GM18861 (cell line): ENCODE data around the gene OPRL1.

ENCODE experiments used
- ATAC-seq: cut with Tn5 transposase; IDR thresholded peaks from one replicate; pipeline ENCODE4 v1.9.1; 2021; ENCODE audit not compliant: unreplicated experiment

OPRL1 gene

DNA sequence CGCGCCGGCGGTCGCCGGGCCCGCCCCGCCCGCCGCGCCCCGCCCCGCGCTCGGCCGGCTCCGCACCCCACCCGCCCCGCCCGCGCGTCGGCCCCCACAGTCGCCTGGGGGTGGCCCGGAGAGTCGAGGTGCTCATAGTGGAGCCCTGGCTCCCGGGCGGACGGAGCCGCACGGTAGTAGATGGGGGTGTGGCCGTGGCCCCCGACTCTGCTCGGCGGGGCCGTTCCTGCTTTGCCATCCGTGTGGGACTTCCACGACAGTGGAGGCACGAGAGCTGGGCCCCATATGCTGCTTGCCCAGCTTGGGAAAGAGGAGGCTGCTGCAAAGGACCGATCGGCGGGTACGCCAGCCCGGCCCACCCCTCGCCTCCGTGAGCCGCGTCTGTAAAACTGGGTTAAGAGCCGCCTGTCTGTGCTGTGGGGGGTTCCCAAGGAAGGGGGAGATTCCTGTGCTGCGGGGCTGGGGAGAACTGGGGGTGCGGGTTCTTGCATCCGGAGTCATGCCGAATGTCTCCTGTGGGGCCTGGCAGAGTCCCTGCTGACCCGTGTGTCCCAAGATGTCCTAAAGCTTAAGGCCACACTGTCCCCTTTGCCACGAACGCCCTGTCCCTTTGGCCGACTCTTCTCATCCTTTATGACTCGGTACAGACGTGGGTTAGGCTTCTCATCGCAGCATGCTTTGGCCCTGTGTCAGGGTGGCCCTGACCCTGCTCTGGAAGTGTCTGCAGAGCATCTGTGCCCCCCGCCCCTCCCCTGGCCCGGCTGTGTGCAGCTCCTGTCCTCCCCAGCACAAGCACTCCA lies at the start of gene OPRL1:
Gene OPRL1, plus strand, starts transcription at position 70 of the 800 bp plus-strand sequence. CDS start 12,639 bp downstream, outside the sequence.
- ATAC-seq = no peak

DNA sequence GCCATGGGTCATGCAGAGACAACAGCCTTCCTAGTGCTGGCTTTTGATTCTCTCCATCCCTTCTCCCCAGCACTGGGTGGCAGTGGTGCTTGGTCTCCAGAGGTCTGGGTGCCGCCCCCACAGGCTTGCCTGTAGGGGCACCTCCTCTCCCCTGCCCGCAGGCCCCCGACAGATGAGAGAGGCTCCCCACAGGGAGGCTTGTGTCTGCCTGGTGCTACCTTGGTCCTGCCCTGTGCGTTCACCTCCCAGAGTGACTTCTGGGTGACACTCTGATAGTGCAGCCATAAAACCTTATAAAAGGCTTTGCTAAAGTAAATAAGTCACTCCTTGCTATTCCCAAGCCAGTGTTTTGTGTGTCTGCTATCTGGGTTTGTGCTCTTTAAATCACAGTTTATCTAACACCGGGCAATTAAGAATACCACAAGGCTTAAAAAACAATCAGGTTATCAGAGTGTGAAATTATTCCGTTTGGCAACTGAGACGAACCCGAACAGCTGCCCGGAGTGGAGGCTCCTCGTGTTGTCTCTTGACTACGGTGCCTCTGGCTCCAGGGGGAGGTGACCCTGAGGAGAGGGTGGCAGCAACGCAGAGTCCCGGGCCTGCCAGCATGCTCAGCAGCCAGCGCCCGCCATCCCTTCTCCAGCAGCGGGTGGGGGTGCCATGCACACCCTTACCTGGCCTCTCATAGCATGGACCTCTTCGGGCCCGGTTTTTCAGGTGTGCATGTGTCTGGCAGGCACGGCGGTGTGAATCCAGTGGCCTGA lies 49.3 kb upstream of the OPRL1 start:
- no peak for ATAC-seq

DNA sequence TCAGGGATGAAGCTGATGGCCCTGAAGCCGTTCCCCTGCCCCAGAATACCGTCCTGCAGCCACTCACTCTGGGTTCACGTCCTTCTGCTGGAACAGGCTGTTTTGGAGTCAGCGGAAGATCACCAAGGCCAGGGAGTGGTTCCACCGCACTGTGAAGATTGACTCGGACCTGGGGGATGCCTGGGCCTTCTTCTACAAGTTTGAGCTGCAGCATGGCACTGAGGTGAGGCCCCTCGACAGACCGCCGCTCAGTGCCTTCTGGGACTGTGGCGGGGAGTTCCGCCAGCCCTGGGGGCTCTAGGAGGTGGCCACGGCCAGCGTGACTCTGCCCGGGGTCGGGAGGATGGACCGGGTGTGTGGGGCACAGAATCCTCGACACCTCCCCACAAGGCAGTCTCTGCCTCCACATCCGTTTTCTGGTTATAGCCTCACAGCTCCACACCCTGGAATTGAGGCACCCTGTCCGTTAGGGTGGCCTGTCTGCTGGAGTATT lies 48.0 kb upstream of the OPRL1 start:
- no peak for ATAC-seq

DNA sequence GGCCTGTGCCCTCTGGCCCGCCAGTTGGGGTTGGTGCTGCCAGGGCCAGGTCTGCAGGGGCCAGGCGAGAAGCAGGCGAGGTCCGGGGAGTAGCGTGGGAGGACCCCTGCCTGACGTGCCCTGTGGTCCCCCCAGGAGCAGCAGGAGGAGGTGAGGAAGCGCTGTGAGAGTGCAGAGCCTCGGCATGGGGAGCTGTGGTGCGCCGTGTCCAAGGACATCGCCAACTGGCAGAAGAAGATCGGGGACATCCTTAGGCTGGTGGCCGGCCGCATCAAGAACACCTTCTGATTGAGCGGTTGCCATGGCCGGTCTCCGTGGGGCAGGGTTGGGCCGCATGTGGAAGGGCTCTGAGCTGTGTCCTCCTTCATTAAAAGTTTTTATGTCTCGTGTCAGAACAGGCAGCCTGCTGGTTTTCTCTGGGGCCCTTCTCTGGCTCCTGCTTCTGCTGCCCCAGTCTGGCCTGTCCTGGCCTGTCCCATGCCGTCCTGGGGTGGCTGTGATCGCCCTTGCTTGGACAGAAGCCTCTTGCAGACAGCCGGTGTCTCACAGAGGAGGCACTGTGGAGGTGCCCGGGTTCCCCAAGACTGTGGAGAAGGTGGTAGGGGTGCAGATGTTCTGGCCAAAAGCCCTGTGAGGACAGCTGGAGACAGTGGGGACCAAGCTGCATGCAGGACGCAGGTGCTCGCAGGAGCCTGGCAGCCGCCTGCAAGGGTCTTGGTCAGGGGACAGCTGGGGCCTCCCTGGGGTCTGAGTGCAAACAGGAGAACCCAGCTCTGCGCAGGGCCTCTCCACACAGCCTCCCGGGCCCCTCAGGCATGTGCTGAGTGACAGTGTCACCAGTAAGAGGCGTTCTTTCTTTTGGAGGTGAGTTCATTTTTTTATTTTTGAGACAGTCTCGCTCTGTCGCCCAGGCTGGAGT lies 46.9 kb upstream of the OPRL1 start:
- ATAC-seq = no peak

DNA sequence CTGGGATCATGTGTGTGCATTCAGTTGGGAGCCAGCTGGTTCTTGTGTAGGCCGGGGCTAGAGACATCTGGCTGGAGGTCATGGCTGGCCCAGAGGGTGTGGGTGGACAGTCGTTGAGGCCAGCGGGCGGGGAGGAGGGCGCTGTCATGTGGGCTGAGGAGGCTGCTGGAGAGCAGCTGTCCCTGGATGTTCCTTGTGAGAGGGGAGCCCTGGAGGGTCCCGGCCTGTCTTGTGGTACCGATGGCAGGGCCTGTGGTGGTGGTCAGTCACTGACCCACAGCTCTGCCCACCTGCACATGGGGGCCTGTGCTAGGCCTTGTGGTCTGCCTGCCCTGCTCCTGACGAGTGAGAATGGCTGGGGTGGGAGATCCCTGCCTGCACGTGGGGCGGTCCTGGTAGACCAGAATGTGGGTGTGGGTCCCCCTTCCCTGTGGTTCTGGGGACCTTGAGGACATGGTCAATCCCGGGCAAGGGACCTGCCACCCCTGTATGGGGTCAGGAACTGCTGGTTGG lies 45.8 kb upstream of the OPRL1 start:
- ATAC-seq = no peak

DNA sequence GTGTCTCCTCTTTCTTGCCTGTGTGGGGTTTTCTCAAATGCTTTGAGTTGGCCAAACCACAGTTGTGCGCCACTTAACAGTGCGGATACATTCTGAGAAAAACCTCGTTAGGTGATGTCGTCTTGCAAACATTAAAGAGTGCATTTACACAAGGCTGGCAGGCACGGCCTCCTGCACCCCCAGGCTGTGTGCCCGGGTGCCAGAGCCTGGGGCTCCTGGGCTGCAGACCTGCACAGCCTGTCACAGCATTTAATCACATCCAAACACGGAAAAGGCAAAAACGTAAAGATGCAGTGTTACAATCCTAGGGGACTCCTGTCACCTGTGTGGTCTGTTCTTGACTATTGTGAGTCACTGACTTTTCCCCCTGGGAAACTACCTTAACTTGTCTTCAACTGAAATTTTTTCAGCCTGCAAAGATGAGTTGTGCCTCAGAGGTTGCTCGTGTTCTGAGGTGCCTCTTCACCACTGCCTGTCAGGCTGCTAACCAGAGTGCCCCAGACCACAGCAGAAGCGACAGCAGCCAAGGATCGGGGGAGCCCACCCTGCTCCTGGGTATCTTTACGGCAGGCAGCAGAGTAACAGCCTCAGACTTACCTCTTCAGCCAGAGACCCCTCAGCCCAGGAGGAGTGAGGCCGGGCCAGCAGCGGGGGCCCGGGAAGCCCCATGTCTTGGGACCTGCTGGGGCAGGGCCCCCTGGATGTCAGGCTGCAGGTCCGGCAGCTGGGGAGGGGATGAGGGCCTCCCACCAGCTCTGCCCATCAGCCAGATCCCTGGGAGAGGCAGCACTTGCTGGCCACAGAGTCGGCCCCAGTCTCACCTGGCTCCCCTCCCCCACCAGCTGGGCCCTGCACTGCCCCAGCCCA lies 44.6 kb upstream of the OPRL1 start:
- no peak for ATAC-seq

DNA sequence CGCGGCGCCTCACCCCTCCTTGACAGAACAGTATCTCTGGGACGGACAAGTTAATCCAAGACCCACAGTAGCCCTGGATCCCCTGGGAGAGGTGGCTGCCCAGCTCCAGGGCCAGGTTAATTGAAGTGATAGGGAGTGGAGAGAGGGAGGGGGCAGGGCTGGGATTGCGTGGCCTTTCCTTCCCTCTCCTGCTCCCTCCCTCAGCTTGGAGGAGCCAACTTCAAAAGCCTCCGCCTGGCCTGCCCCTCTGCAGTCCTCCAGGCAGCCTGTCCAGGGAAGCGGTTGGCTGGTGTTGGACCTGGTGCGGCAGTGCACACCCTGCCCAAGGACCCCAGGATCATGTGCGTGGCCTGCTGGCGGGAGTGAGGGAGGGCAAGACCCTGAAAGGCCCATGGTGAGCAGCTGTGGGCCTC lies 43.9 kb upstream of the OPRL1 start, which contains the start of gene C20orf204:
Gene C20orf204, plus strand, starts transcription at position 250 of the 413 bp plus-strand sequence. Its CDS starts 142 bp downstream, at position 392.
- no peak for ATAC-seq

DNA sequence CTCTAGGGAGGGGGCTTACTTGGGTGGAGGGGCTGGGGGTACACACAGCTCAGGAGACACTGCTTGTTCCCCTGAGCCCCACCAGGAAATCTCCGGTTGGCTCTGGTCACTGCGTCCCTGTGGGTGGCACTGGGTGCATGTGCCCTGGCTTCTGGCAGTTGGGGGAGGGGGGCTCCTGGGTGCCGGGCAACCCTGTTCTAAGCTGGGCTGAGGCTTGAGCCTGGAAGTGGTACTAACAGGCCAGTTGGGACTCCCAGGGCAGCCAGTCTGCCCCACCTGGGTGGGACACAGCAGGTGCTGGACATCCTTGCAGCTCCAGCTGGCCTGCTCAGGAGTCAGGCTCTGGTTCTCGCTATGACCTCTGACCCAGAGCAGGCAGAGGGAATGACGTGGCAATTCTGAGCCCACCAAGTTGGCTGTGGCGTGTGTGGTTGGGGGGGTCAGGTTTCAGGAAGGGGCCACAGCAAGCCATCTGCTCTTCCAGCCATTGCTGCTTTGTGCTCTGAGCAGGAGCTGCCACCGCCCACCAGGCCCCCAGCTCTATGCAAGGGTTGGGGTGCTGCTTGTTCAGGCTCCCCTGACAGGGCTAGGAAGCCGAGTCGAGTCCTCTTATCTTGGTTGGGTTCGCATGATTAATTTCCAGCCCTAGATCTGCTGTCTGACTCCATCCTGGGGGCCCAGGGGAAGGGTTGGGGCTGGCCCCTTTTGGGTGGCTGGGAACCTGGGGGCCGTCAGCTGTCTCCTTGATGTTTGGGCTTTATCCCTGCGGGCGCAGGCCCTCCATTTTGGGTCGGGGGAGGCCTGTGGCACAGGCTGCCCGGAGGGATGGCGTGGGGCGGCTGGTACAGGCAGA lies 43.3 kb upstream of the OPRL1 start:
- no peak for ATAC-seq

DNA sequence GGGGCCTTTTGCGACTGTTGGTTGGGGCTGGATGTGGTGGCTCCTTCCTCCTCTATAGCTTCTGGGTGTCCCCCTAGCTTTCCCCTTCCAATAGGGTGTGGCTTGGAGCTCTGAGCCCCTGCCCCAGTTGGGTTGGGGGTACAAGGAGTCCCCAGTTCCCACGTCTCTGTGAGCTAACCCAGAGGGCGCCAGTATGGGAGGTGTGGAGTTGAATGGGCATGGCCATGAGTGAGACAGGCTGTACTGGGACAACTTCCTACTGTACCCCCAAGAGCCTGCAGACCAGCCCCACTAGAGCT lies 42.7 kb upstream of the OPRL1 start:
- no peak for ATAC-seq

DNA sequence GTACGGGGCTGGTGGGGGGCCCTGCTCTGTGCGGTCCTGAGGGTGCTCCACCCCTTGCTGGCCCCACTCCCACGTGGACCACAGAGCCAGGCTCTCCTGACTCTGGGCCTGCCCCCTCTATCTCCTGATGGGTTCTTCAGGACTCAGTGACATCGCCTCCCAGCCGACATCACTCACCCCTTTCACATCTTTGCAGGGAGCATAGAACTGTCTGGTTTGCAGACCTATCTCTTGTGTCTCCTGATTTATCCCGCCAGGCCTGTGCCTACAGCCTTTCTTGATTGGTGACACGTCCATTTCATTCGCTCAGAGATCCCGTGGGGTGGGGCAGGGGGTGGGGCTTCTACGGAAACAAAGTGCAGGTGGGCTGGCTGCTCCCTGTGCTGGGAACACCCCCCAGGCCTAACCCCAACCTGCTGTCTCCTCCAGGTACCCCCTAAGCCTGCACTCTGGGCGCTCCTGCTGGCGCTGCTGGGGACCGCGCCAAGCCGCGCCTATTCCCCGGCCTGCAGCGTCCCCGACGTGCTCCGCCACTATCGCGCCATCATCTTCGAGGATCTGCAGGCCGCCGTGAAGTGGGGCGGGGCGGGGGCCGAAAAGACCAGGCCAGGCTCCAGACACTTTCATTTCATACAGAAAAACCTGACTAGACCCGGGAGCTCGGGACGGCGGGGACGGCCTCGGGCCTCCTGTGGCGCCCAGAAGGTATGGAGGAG lies 42.2 kb upstream of the OPRL1 start:
- no peak for ATAC-seq

DNA sequence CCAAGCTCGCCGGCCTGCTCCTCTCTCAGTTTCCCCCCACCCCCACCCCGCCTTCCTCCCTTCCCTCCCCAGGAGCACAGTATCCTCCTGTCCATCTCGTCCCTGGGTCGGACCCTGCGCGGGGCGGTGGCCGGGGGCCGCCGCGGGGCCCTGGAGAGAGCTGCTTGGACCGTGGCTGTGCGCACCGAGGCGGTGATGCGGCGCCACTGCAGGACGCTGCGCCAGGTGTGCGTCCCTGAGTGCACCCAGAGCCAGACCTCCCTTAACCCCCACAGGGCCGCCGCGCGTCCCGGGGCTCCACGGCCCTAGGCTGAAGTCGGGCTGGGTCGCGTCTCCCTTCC lies 41.7 kb upstream of the OPRL1 start:
- no peak for ATAC-seq

DNA sequence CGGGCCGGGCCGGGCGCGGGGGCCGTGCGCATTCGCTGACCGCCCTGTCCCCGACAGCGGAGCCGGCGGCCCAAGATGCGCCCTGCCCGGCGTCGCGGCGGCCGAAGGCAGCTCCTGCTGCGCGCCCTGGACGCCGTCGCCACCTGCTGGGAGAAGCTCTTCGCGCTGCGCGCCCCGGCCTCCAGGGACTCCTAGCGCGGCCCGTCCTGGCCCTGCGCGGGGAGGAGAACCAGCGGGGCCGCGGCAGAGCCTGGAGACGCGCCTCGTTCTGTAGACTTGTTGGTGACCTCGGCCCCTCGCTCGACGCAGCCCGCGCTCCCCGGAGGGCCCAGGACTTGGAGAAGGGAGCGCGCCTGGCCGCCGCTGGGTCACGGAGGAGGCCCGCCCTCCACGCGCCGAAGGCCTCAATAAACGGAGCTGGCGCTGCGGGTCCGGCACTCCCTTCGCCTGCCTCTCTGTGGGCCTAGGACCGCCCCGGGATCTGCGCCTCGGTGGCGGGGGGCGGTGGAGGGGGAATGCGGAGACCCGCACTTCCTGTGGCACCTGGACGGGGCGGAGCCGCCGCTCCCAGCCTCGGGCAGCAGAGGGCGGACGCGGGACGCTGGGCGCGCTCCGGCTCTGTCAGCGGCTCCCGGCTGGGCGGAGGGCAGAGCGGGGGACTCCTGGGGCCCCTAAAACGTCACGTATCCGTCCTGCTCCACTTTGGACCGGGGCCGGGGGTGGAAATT lies 41.2 kb upstream of the OPRL1 start:
- ATAC-seq = no peak

DNA sequence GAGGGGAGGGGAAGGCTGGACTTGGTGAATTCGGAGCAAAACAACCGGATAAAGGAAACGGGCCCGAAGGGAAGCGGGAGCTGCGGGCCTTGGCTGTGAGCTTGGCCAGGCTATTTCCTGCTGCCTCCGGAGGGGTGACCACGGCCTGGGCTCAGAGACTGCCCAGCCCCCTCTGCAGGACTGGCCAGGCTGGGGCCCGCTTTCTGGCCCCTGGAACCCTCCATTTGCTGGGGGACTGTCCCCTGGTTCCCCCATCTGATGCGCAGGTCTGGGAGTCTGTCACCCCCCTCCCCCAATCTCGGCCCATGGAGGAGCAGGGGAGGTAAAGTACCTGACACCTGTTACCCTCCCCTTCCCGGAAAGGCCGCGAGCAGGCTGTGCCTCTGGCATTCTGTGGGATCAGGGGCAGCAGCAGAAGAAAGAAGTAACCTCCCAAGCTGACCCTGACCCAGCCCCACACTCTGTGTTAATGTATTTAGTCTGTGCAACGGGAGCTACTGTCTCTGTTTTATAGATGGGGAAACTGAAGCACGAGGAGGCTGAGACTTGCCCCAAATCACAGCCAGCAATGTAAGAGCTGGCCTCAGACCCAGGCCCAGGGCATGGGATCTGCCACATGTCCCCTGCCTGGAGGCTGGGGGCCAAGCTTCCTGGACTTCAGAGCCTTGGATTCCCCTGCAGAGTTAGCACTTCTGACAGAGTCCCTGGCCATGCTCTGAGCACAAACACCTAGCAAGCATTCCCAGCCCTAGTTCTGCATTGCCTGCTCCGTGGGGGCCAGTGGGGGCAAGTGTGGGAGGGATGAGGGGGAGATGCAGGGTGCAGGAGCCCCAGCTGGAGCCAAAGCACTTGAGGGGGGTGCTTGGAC lies 40.4 kb upstream of the OPRL1 start:
- ATAC-seq = no peak

DNA sequence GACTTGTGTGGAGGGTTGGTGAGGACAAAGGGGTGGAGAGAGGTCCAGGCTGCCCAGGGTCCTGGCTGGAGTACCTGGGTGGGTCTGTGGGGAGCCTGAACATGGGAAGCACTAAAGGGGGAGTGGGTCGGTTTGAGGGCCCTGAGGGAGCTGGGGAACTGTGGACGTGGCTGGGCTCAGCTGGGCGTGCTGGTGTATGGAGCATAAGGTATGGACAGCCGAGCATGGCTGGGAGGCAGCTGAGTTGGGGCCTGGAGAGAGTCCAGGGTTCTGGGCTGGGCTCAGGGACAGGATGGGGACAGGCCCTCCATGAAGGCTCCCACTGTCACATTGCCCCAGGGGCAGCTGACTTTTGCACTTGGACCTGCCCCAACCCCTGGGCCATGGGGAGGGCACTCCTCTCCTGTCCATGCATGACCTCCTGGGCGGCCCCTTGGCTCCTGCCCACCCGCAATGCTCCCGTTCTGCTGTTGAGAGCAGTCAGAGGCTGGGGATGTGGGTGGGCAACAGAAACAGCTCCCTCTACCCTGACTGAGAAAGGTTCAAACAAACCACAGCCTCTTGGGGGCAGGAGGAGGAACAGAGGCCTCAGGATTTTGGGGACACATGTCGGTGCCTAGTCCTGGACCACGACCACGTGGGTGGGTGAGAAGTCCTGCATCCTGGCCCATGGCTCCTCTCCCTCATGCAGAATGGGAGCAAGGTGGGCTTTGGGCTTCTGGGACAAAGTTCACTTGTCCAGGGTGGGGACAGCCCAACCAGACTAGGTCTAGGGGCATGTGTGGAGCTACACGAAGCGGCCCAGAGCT lies 39.4 kb upstream of the OPRL1 start:
- no peak for ATAC-seq

DNA sequence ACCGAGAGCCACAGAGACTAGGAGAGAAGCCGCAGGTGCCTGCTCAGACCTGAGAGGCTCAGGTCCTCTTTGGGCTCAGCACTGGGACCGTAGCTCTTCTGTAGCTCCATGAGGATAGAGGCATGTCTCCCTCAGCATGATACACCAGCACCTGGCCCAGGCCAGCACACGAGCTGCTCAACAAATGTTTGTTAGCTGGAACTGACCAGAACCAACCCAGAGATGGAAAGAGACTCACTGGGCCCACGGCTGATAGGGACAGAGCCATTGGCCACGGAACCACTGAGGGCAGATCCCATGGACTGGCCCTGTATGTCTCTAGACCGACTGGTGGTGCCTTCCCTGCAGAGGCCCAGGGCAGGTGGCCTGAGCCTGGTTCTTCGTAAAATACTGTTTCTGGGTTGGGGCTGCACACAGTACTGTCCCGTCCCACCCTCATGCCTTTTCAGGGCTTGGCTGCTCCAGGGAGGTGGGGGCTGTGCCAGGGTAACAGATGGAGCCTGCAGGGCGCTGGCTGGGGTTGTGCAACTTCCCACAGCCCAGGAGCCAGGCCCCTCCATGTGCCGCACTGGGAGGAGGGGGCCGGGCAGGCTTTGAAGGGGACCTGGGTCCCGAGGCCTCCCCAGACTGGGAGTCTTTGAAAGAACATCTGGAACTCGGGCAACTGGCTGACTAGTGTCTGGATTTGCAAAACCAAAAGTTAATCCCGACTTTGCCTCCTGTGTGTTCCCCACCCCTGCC lies 38.7 kb upstream of the OPRL1 start:
- ATAC-seq = no peak

DNA sequence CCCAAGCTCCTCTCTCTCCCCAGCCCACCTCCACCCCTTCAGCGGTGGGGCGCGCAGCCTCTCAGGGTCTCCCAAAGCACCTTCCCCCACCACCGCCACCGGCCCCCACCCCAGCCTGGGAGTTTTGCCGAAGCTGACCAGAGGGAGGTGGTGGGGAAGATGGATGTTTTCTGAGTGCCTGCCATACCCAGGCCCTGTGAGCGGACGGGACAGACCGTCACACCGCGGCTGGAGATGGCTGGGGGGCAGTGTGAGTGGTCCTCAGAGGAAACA lies 38.2 kb upstream of the OPRL1 start:
- no peak for ATAC-seq
